Measurements from ENCODE around the gene CA10.

- TF ChIP-seq CTCF (IDR thresholded peaks at IDR 0.05) = no peak
- no peak for TF ChIP-seq POLR2A (IDR thresholded peaks at IDR 0.05)
Measured at GRCh38 chr17:51733166-51733565, 425.3 kb downstream of the CA10 start.
